ENCODE data around the gene CRADD. TPM values are rescaled to one million over a fixed set of nuclear protein-coding genes. Genes with fewer than 3 reads are reported as not detected.

CRADD gene
- total RNA-seq, 1 experiment from 2014 or later: 10.1 TPM

GRCh38 chr12:93645702-93646101, 31.5 kb upstream of the CRADD start:
- no peak for DNase-seq
- CTCF ChIA-PET: interaction anchor here (0.6 kb wide), 1 partner anchor 738 kb away, joined by 3 read pairs; no protein-coding TSS in a partner anchor

GRCh38 chr12:93650626-93651025, 26.5 kb upstream of the CRADD start:
- no peak for DNase-seq
- Mint-ChIP-seq H3K27ac (ENCODE audit: unreplicated experiment) (no peak overlapping the region), H3K4me3 (ENCODE audit: low read depth, unreplicated experiment) (no peak overlapping the region), H3K9me3 (ENCODE audit: low read depth, unreplicated experiment) (no peaks in the 10 kb centered on the region), H3K27me3 (ENCODE audit: unreplicated experiment) (no peaks in the 10 kb centered on the region), H3K4me1 (ENCODE audit: low read depth, unreplicated experiment) (no peaks in the 10 kb centered on the region), H3K36me3 (ENCODE audit: insufficient read depth, unreplicated experiment) (no peaks in the 10 kb centered on the region)
- no peak for TF ChIP-seq CTCF (IDR thresholded peaks at IDR 0.05; ENCODE audit: unreplicated experiment)
- BruUV-seq (replicated peaks): no TSS peak
- CTCF ChIA-PET: no interaction called here
- intact Hi-C loops (cut with micrococcal nuclease; ENCODE audit: unreplicated experiment): no loop called here

More at GRCh38 chr12:93645702-93646101, 31.5 kb upstream of the CRADD start:
- no TSS peak for BruUV-seq (replicated peaks)
- intact Hi-C loops (cut with micrococcal nuclease; ENCODE audit: unreplicated experiment): no loop called here
- no peak overlapping the region for H3K4me3 Mint-ChIP-seq (ENCODE audit: low read depth, unreplicated experiment)
- no peak for TF ChIP-seq CTCF (IDR thresholded peaks at IDR 0.05; ENCODE audit: unreplicated experiment)
- no peaks in the 10 kb centered on the region for H3K9me3 Mint-ChIP-seq (ENCODE audit: low read depth, unreplicated experiment)
- H3K27ac Mint-ChIP-seq (ENCODE audit: unreplicated experiment): no peak overlapping the region
- no peaks in the 10 kb centered on the region for H3K4me1 Mint-ChIP-seq (ENCODE audit: low read depth, unreplicated experiment)
- H3K27me3 Mint-ChIP-seq (ENCODE audit: unreplicated experiment): no peaks in the 10 kb centered on the region
- H3K36me3 Mint-ChIP-seq (ENCODE audit: insufficient read depth, unreplicated experiment): no peaks in the 10 kb centered on the region

- H3K36me3 Mint-ChIP-seq (ENCODE audit: insufficient read depth, unreplicated experiment): no peaks in the 10 kb centered on the region
- no peak for TF ChIP-seq CTCF (IDR thresholded peaks at IDR 0.05; ENCODE audit: unreplicated experiment)
- no TSS peak for BruUV-seq (replicated peaks)
Measured at GRCh38 chr12:93653079-93653478, 24.1 kb upstream of the CRADD start.

GRCh38 chr12:93653712-93654111, 23.5 kb upstream of the CRADD start:
- no peaks in the 10 kb centered on the region for H3K27me3 Mint-ChIP-seq (ENCODE audit: unreplicated experiment)
- H3K4me3 Mint-ChIP-seq (ENCODE audit: low read depth, unreplicated experiment): no peak overlapping the region
- no TSS peak for BruUV-seq (replicated peaks)
- TF ChIP-seq CTCF (IDR thresholded peaks at IDR 0.05; ENCODE audit: unreplicated experiment): no peak
- CTCF ChIA-PET: interaction anchor here (1.2 kb wide), 1 partner anchor 14 kb away, joined by 3 read pairs; no protein-coding TSS in a partner anchor
- no peak overlapping the region for H3K27ac Mint-ChIP-seq (ENCODE audit: unreplicated experiment)
- H3K4me1 Mint-ChIP-seq (ENCODE audit: low read depth, unreplicated experiment): no peaks in the 10 kb centered on the region
- DNase-seq: no peak
- no peaks in the 10 kb centered on the region for H3K9me3 Mint-ChIP-seq (ENCODE audit: low read depth, unreplicated experiment)
- H3K36me3 Mint-ChIP-seq (ENCODE audit: insufficient read depth, unreplicated experiment): no peaks in the 10 kb centered on the region
- intact Hi-C loops (cut with micrococcal nuclease; ENCODE audit: unreplicated experiment): no loop called here

More at GRCh38 chr12:93653079-93653478, 24.1 kb upstream of the CRADD start:
- CTCF ChIA-PET: no interaction called here
- Mint-ChIP-seq H3K27me3 (ENCODE audit: unreplicated experiment) (no peaks in the 10 kb centered on the region), H3K4me1 (ENCODE audit: low read depth, unreplicated experiment) (no peaks in the 10 kb centered on the region), H3K27ac (ENCODE audit: unreplicated experiment) (no peak overlapping the region), H3K4me3 (ENCODE audit: low read depth, unreplicated experiment) (no peak overlapping the region), H3K9me3 (ENCODE audit: low read depth, unreplicated experiment) (no peaks in the 10 kb centered on the region)
- intact Hi-C loops (cut with micrococcal nuclease; ENCODE audit: unreplicated experiment): no loop called here
- DNase-seq: no peak
